ENCODE results near the gene GLI3. TPM values are rescaled to one million over a fixed set of nuclear protein-coding genes. Genes with fewer than 3 reads are reported as not detected.

Gene GLI3
- polyA plus RNA-seq, 1 of the 3 experiments (the other 2 are of a cell fraction), result 0.08 TPM

DNA sequence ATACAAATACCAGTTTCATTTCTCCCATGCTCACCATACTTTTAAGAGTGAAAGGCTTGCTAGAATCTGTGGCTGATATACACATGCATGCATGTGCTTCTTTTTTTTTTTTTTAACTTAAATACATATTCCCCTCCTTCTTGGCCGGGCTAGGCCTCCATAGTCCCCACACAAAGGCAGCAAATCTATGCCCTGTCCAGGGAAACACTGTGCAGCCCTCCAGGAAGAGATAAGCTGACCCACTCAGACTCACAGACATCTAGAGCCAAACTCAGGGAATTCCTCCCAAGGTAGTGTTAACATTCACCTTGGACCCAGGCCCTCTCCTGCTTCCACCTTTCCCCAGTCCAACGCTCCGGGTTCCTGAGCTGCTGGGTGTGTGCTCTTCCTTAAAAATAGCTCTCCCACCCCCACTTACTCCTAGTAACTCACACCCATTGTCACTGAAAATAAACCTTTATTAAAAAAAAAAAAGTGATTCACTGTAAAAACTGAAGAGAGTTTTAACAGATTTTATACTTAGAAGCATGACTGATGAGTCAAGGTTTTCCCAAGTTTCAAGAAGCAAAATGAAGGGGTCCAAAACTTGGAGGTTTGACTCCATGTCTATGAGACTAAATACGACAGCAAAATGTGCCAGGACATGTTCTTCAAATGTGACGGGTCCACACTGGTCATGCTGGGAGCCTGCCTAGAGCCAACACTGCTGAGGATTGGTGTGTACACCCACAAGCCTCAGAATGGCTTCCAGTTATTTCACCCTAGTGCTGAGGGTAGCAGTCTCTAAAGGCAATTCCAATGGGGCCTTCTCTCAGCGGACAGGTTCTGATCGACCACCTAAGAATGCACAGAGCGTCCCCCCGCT lies 159.5 kb downstream of the GLI3 start:
- Histone ChIP-seq H3K4me2 (no peak overlapping the region), H3K9ac (no peak overlapping the region), H3K79me2 (ENCODE audit: insufficient read depth) (no peaks in the 10 kb centered on the region), H3K9me2 (no peaks in the 10 kb centered on the region), H3K9me3 (no peaks in the 10 kb centered on the region), H3K4me3 (ENCODE audit: low read depth in 2 of 2, low read length in 1 of 2) (no peak overlapping the region), H4K20me1 (ENCODE audit: insufficient read depth) (no peaks in the 10 kb centered on the region), H3F3A (replicated peaks; ENCODE audit: insufficient read depth) (no peaks in the 10 kb centered on the region), H3K27ac (ENCODE audit: low read depth in 2 of 2, low read length in 1 of 2) (no peak overlapping the region), H3K27me3 (ENCODE audit: insufficient read depth) (peaks cover 51% of the 10 kb centered on the region; the same call in 1 of the 2 replicates), H3K36me3 (replicated peaks in 1 of 2; ENCODE audit: control insufficient read depth in 1 of 2, insufficient read depth in 2 of 2, low read length in 1 of 2) (no peaks in the 10 kb centered on the region), H2AFZ (ENCODE audit: low read depth) (no peak overlapping the region), H3K4me1 (ENCODE audit: control insufficient read depth in 1 of 2, insufficient read depth in 2 of 2, low read depth in 1 of 2, low read length in 1 of 2) (no peaks in the 10 kb centered on the region)
- TF ChIP-seq MXI1 (IDR thresholded peaks at IDR 0.05; ENCODE audit: low read depth, low read length) (no peak), CHD2 (IDR thresholded peaks at IDR 0.05; ENCODE audit: low read length, partially characterized antibody) (no peak), GABPA (IDR thresholded peaks at IDR 0.05; ENCODE audit: low read depth) (no peak), POLR2AphosphoS5 (IDR thresholded peaks at IDR 0.05; ENCODE audit: low read depth, low read length) (no peak), RXRA (IDR thresholded peaks at IDR 0.05; ENCODE audit: borderline replicate concordance, low read depth) (no peak), SMC3 (IDR thresholded peaks at IDR 0.05; ENCODE audit: low read depth, low read length) (no peak), MEF2A (IDR thresholded peaks at IDR 0.05; ENCODE audit: borderline replicate concordance, low read depth) (no peak), JUND (IDR thresholded peaks at IDR 0.05) (no peak), FOXM1 (IDR thresholded peaks at IDR 0.05; ENCODE audit: low read depth) (no peak)
- TF ChIP-seq, protein P1, sequence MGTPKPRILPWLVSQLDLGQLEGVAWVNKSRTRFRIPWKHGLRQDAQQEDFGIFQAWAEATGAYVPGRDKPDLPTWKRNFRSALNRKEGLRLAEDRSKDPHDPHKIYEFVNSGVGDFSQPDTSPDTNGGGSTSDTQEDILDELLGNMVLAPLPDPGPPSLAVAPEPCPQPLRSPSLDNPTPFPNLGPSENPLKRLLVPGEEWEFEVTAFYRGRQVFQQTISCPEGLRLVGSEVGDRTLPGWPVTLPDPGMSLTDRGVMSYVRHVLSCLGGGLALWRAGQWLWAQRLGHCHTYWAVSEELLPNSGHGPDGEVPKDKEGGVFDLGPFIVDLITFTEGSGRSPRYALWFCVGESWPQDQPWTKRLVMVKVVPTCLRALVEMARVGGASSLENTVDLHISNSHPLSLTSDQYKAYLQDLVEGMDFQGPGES (IDR thresholded peaks at IDR 0.05; ENCODE audit: low read depth, low read length), result no peak
- TF ChIP-seq, protein P2, sequence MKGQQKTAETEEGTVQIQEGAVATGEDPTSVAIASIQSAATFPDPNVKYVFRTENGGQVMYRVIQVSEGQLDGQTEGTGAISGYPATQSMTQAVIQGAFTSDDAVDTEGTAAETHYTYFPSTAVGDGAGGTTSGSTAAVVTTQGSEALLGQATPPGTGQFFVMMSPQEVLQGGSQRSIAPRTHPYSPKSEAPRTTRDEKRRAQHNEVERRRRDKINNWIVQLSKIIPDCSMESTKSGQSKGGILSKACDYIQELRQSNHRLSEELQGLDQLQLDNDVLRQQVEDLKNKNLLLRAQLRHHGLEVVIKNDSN (IDR thresholded peaks at IDR 0.05; ENCODE audit: borderline replicate concordance, low read depth), result no peak
- TF ChIP-seq, protein P3, sequence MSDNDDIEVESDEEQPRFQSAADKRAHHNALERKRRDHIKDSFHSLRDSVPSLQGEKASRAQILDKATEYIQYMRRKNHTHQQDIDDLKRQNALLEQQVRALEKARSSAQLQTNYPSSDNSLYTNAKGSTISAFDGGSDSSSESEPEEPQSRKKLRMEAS (IDR thresholded peaks at IDR 0.05; ENCODE audit: low read depth), result no peak
- TF ChIP-seq, protein P4, sequence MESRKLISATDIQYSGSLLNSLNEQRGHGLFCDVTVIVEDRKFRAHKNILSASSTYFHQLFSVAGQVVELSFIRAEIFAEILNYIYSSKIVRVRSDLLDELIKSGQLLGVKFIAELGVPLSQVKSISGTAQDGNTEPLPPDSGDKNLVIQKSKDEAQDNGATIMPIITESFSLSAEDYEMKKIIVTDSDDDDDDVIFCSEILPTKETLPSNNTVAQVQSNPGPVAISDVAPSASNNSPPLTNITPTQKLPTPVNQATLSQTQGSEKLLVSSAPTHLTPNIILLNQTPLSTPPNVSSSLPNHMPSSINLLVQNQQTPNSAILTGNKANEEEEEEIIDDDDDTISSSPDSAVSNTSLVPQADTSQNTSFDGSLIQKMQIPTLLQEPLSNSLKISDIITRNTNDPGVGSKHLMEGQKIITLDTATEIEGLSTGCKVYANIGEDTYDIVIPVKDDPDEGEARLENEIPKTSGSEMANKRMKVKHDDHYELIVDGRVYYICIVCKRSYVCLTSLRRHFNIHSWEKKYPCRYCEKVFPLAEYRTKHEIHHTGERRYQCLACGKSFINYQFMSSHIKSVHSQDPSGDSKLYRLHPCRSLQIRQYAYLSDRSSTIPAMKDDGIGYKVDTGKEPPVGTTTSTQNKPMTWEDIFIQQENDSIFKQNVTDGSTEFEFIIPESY (IDR thresholded peaks at IDR 0.05; ENCODE audit: borderline replicate concordance, low read depth), result no peak
- TF ChIP-seq, protein P5, sequence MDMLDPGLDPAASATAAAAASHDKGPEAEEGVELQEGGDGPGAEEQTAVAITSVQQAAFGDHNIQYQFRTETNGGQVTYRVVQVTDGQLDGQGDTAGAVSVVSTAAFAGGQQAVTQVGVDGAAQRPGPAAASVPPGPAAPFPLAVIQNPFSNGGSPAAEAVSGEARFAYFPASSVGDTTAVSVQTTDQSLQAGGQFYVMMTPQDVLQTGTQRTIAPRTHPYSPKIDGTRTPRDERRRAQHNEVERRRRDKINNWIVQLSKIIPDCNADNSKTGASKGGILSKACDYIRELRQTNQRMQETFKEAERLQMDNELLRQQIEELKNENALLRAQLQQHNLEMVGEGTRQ (IDR thresholded peaks at IDR 0.05; ENCODE audit: borderline replicate concordance, low read depth, low read length), result no peak
- no peak for DNase-seq
- ChIA-PET CTCF (no interaction called here), POLR2A (no interaction called here)
- 34% methylated on average over 9 of the region's 9 CpGs for WGBS (ENCODE audit: low lambda C conversion rate)

All from SK-N-SH (cell line).